AG04450 (cell line): Measurements from ENCODE around the gene MLC1. TPM values are rescaled to one million over a fixed set of nuclear protein-coding genes. Genes with fewer than 3 reads are reported as not detected.

ENCODE experiments used
- CTCF ChIA-PET: fragments of 300-600, 350-600 bp; formaldehyde crosslinking; extraction: SDS; loops from one replicate; lab custom pipeline; 2022; ENCODE audit warnings: antibody characterized with exemption, inconsistent platforms; lab: Charles Lee
- POLR2A ChIA-PET: fragments of 350-600 bp; formaldehyde crosslinking; extraction: SDS; loops from one replicate; lab custom pipeline; 2021; ENCODE audit warnings: antibody characterized with exemption, inconsistent platforms; lab: Yijun Ruan, JAX
- DNase-seq: peaks from one replicate; pipeline ENCODE4 v3.0.0-alpha.2; 2011; ENCODE audit warnings: low read depth, low spot score
- H3K27ac ChIP-seq: one replicate; pipeline ENCODE4 v1.5.1; 2012; ENCODE audit warnings: low read depth, low read length, control low read depth
- H3K27me3 ChIP-seq: one replicate; pipeline ENCODE4 v1.6.0; 2012; ENCODE audit warnings: low read length; ENCODE audit not compliant: control insufficient read depth, insufficient read depth
- H3K4me3 ChIP-seq: 2 replicates; pipeline ENCODE4 v1.5.1; 2011; ENCODE audit warnings: mild to moderate bottlenecking, low read depth, low read length, control low read depth
- H3K9me3 ChIP-seq: 2 replicates; pipeline ENCODE4 v1.5.1; 2012; ENCODE audit warnings: low read length; ENCODE audit not compliant: control insufficient read depth, insufficient read depth
- CTCF ChIP-seq: IDR thresholded peaks from 2 replicates; pipeline ENCODE4 v1.5.1; 2011; ENCODE audit warnings: low read depth, low read length, control low read depth, inconsistent platforms
- polyA plus RNA-seq: library from polyadenylated mRNA; depleted of rRNA; stranded (reverse); fragments of >200 nt; gene quantifications from 2 replicates; pipeline ENCODE4 v1.2.3, GENCODE V29; 2011

Gene MLC1
- polyA plus RNA-seq, 1 experiment, result 0.27 TPM

GRCh38 chr22:50123119-50123518 lies 37.9 kb upstream of the MLC1 start:
- ChIA-PET POLR2A (no interaction called here), CTCF (no interaction called here)
- Histone ChIP-seq H3K27me3 (no peaks in the 10 kb centered on the region), H3K9me3 (peaks cover 8% of the 10 kb centered on the region), H3K27ac (no peak overlapping the region), H3K4me3 (no peak overlapping the region)
- no peak for TF ChIP-seq CTCF
- no peak for DNase-seq

- Histone ChIP-seq H3K27ac (no peak overlapping the region), H3K4me3 (no peak overlapping the region), H3K9me3 (peaks cover 8% of the 10 kb centered on the region), H3K27me3 (no peaks in the 10 kb centered on the region)
- ChIA-PET POLR2A (no interaction called here), CTCF (no interaction called here)
- no peak for DNase-seq
- TF ChIP-seq CTCF, result no peak
Measured at GRCh38 chr22:50121202-50121740, 36.0 kb upstream of the MLC1 start.

DNA sequence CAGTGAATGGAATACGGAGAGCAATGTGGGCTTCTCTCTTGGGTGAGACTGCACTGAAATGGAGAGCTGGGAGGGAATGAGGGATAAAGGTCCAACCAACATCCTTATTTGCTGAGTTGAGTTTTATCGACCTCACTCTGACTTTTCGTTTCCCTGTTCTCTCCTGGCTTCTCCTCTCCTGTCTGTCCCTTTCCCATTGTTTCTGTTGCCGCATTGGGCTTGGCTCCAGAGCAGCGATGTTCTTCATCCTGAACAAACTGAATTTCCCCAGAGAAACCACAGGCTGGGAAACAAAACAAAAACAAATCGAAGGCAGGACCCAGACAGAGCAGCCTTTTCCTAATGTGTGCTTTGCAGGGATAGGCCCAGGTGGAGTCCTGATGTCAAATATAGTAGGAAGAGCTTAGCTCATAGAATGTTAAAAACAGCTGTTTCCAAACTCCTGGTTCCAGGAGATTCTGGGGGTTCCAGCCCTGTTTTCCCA lies 34.6 kb upstream of the MLC1 start:
- ChIA-PET CTCF (no interaction called here), POLR2A (interaction anchor here (0.9 to 1.0 kb wide), 2 partner anchors 34 to 126 kb away, joined by 3 to 4 read pairs; partner anchors contain the start of gene MLC1)
- Histone ChIP-seq H3K9me3 (peaks cover 8% of the 10 kb centered on the region), H3K27ac (no peak overlapping the region), H3K4me3 (no peak overlapping the region), H3K27me3 (no peaks in the 10 kb centered on the region)
- no peak for TF ChIP-seq CTCF
- no peak for DNase-seq

DNA sequence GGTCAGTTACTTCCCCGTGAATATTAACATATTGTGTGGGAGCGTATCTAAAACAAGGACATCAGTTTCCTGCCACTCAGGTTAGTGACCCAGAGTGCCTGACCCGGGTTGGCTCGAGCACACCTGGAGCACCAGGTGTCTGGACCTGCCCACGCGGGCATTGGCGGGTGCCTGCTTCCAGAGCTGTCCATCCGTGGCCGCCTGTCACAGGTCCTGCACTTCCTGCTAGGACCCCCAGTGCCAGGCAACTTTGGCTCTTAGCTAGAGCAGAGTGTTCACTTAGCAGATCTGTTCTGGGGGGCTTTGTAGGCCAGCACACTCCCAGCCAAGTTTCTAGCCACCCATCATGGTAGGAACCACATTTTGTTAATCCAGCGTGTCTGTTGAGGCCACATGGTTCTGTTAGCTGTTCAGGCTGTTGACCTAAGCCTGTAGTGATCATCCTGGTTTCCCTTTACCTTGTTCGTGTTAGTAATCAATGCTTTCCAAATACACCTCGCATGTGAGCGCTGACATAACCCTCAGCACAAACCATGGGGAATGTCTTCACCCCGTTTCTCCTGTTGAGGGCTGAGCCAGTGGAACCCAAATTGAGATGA lies 34.0 kb upstream of the MLC1 start:
- Histone ChIP-seq H3K4me3 (no peak overlapping the region), H3K27me3 (no peaks in the 10 kb centered on the region), H3K27ac (peak overlapping the region; percentile 42), H3K9me3 (peaks cover 8% of the 10 kb centered on the region)
- no peak for TF ChIP-seq CTCF
- ChIA-PET CTCF (interaction anchor here (0.5 kb wide), 1 partner anchor 60 kb away, joined by 4 read pairs; no protein-coding TSS in a partner anchor), POLR2A (interaction anchor here (0.9 to 1.1 kb wide), 2 partner anchors 14 to 34 kb away, joined by 4 read pairs; partner anchors contain the start of gene MLC1)
- DNase-seq, result no peak

DNA sequence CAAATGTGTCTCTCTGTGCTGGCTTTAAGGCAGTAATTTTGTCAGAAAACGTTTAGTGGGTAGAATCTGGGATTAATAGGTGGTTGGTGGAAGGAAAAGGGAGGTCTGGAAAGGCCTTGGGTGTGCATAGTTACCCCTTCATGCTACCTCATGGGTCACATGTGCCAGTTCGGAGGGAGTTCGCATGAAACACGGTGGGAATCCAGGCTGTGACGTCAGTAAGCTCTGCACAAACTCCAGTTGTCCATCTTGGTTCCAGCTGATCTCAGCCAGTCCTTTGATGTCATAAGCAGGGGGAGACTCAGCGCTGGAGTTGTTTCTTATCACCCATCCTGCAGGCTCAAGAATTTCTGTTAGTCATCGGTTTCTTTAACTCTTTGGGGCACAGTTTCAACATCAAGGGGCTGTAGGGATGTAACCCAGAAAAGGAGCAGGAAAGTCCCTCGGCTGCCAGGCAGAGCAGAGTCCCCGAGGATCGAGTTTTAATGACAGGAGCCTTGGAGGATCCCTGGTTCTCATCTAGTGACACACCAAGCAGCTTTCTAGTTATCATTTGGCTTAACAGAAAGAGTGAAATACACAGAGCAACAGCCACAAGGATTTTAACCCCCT lies 33.4 kb upstream of the MLC1 start:
- ChIA-PET POLR2A (interaction anchor here (0.6 to 1.1 kb wide), 3 partner anchors 13 to 33 kb away, joined by 4 to 8 read pairs (median 4); partner anchors contain the start of gene MLC1), CTCF (interaction anchor here (0.5 kb wide), 1 partner anchor 59 kb away, joined by 4 read pairs; no protein-coding TSS in a partner anchor)
- Histone ChIP-seq H3K9me3 (peaks cover 8% of the 10 kb centered on the region), H3K4me3 (no peak overlapping the region), H3K27me3 (no peaks in the 10 kb centered on the region), H3K27ac (peak overlapping the region; percentile 68)
- peak; percentile 90 for DNase-seq
- no peak for TF ChIP-seq CTCF
